Measurements from ENCODE around the gene COA6.
"Not testable (repeated sequence)": the region's sequence is repeated elsewhere in the genome, so short reads cannot be mapped to it uniquely, and the experiment has no call there.

Gene COA6

GRCh38 chr1:234395297-234395696 lies 22.0 kb downstream of the COA6 start:
- Histone ChIP-seq H3K36me3 (ENCODE audit: control insufficient read depth in 2 of 2, insufficient read depth in 2 of 2, low read length in 2 of 2) (peaks cover 0 to 16% of the 10 kb centered on the region in 2 donors), H3K9ac (ENCODE audit: low read length in 2 of 2) (no peak overlapping the region), H3K27ac (ENCODE audit: low read length) (no peak overlapping the region)

GRCh38 chr1:234396092-234396491 lies 22.8 kb downstream of the COA6 start:
- no peaks in the 10 kb centered on the region for H3K4me1 ChIP-seq (ENCODE audit: control insufficient read depth, insufficient read depth, low read length)
- no peaks in the 10 kb centered on the region for H3K9me3 ChIP-seq (ENCODE audit: control insufficient read depth in 2 of 2, low read length in 2 of 2)
- H3K4me3 ChIP-seq (ENCODE audit: low read length in 2 of 2): no peak overlapping the region
- peaks cover 0 to 13% of the 10 kb centered on the region in 2 donors for H3K36me3 ChIP-seq (ENCODE audit: control insufficient read depth in 2 of 2, insufficient read depth in 2 of 2, low read length in 2 of 2)
- no peak overlapping the region for H3K27ac ChIP-seq (ENCODE audit: low read length)
- no peak overlapping the region for H3K9ac ChIP-seq (ENCODE audit: low read length in 2 of 2)
- H3K27me3 ChIP-seq (ENCODE audit: control insufficient read depth in 1 of 2, insufficient read depth in 2 of 2, low read length in 2 of 2): no peaks in the 10 kb centered on the region

More at GRCh38 chr1:234395297-234395696, 22.0 kb downstream of the COA6 start:
- H3K9me3 ChIP-seq (ENCODE audit: control insufficient read depth in 2 of 2, low read length in 2 of 2): no peaks in the 10 kb centered on the region
- H3K4me1 ChIP-seq (ENCODE audit: control insufficient read depth, insufficient read depth, low read length): no peaks in the 10 kb centered on the region
- no peak overlapping the region for H3K4me3 ChIP-seq (ENCODE audit: low read length in 2 of 2)
- H3K27me3 ChIP-seq (ENCODE audit: control insufficient read depth in 1 of 2, insufficient read depth in 2 of 2, low read length in 2 of 2): no peaks in the 10 kb centered on the region

GRCh38 chr1:234396871-234397270 lies 23.6 kb downstream of the COA6 start:
- Histone ChIP-seq H3K9me3 (ENCODE audit: control insufficient read depth in 2 of 2, low read length in 2 of 2) (no peaks in the 10 kb centered on the region), H3K36me3 (ENCODE audit: control insufficient read depth in 2 of 2, insufficient read depth in 2 of 2, low read length in 2 of 2) (peaks cover 0 to 12% of the 10 kb centered on the region in 2 donors), H3K9ac (ENCODE audit: low read length in 2 of 2) (no peak overlapping the region), H3K27me3 (ENCODE audit: control insufficient read depth in 1 of 2, insufficient read depth in 2 of 2, low read length in 2 of 2) (no peaks in the 10 kb centered on the region), H3K27ac (ENCODE audit: low read length) (no peak overlapping the region), H3K4me1 (ENCODE audit: control insufficient read depth, insufficient read depth, low read length) (no peaks in the 10 kb centered on the region), H3K4me3 (ENCODE audit: low read length in 2 of 2) (no peak overlapping the region)

- no peak overlapping the region for H3K27ac ChIP-seq (ENCODE audit: low read length)
- no peaks in the 10 kb centered on the region for H3K27me3 ChIP-seq (ENCODE audit: control insufficient read depth in 1 of 2, insufficient read depth in 2 of 2, low read length in 2 of 2)
- no peak overlapping the region for H3K4me3 ChIP-seq (ENCODE audit: low read length in 2 of 2)
- H3K4me1 ChIP-seq (ENCODE audit: control insufficient read depth, insufficient read depth, low read length): no peaks in the 10 kb centered on the region
- H3K9me3 ChIP-seq (ENCODE audit: control insufficient read depth in 2 of 2, low read length in 2 of 2): no peaks in the 10 kb centered on the region
- H3K36me3 ChIP-seq (ENCODE audit: control insufficient read depth in 2 of 2, insufficient read depth in 2 of 2, low read length in 2 of 2): peaks cover 0 to 11% of the 10 kb centered on the region in 2 donors
- H3K9ac ChIP-seq (ENCODE audit: low read length in 2 of 2): no peak overlapping the region
Measured at GRCh38 chr1:234397732-234398131, 24.5 kb downstream of the COA6 start.

- Histone ChIP-seq H3K36me3 (ENCODE audit: control insufficient read depth in 2 of 2, insufficient read depth in 2 of 2, low read length in 2 of 2) (peaks cover 0 to 7% of the 10 kb centered on the region in 2 donors), H3K4me3 (ENCODE audit: low read length in 2 of 2) (no peak overlapping the region), H3K9ac (ENCODE audit: low read length in 2 of 2) (no peak overlapping the region), H3K27ac (ENCODE audit: low read length) (no peak overlapping the region), H3K9me3 (ENCODE audit: control insufficient read depth in 2 of 2, low read length in 2 of 2) (no peaks in the 10 kb centered on the region), H3K4me1 (ENCODE audit: control insufficient read depth, insufficient read depth, low read length) (no peaks in the 10 kb centered on the region), H3K27me3 (ENCODE audit: control insufficient read depth in 1 of 2, insufficient read depth in 2 of 2, low read length in 2 of 2) (no peaks in the 10 kb centered on the region)
Measured at GRCh38 chr1:234398849-234399381, 25.7 kb downstream of the COA6 start.

GRCh38 chr1:234399515-234399914 lies 26.3 kb downstream of the COA6 start:
- H3K9ac ChIP-seq (ENCODE audit: low read length in 2 of 2); H3K4me1 ChIP-seq (ENCODE audit: control insufficient read depth, insufficient read depth, low read length); H3K27ac ChIP-seq (ENCODE audit: low read length); H3K4me3 ChIP-seq (ENCODE audit: low read length in 2 of 2); H3K36me3 ChIP-seq (ENCODE audit: control insufficient read depth in 2 of 2, insufficient read depth in 2 of 2, low read length in 2 of 2); H3K9me3 ChIP-seq (ENCODE audit: control insufficient read depth in 2 of 2, low read length in 2 of 2); H3K27me3 ChIP-seq (ENCODE audit: control insufficient read depth in 1 of 2, insufficient read depth in 2 of 2, low read length in 2 of 2): not testable (repeated sequence)

GRCh38 chr1:234400773-234401172 lies 27.5 kb downstream of the COA6 start:
- Histone ChIP-seq H3K9me3 (ENCODE audit: control insufficient read depth in 2 of 2, low read length in 2 of 2) (no peaks in the 10 kb centered on the region), H3K27me3 (ENCODE audit: control insufficient read depth in 1 of 2, insufficient read depth in 2 of 2, low read length in 2 of 2) (no peaks in the 10 kb centered on the region), H3K36me3 (ENCODE audit: control insufficient read depth in 2 of 2, insufficient read depth in 2 of 2, low read length in 2 of 2) (peaks cover 0 to 5% of the 10 kb centered on the region in 2 donors), H3K4me1 (ENCODE audit: control insufficient read depth, insufficient read depth, low read length) (no peaks in the 10 kb centered on the region), H3K9ac (ENCODE audit: low read length in 2 of 2) (no peak overlapping the region), H3K27ac (ENCODE audit: low read length) (no peak overlapping the region), H3K4me3 (ENCODE audit: low read length in 2 of 2) (no peak overlapping the region)

DNA sequence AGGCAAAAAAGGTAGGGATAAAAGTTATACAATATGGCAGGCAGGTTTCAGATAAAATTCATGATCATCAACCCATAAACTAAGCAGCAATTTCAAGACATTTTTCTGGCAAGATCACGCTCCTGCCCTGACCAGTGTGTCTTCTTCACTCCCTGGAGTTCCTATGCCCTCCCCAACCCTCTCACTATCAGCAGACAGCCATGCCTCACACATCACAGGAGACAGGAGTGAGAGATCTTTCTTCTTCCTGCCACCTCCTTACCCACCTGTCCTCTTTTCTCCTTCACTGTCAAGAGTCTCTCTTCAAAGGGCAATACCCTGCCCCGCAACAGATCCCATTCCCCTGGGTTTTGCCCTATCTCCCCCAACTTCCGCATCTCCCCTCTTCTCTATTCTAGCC lies 28.4 kb downstream of the COA6 start:
- Histone ChIP-seq H3K27ac (ENCODE audit: low read length) (no peak overlapping the region), H3K9me3 (ENCODE audit: control insufficient read depth in 2 of 2, low read length in 2 of 2) (no peaks in the 10 kb centered on the region), H3K36me3 (ENCODE audit: control insufficient read depth in 2 of 2, insufficient read depth in 2 of 2, low read length in 2 of 2) (peaks cover 0 to 2% of the 10 kb centered on the region in 2 donors), H3K27me3 (ENCODE audit: control insufficient read depth in 1 of 2, insufficient read depth in 2 of 2, low read length in 2 of 2) (no peaks in the 10 kb centered on the region), H3K4me1 (ENCODE audit: control insufficient read depth, insufficient read depth, low read length) (no peaks in the 10 kb centered on the region), H3K4me3 (ENCODE audit: low read length in 2 of 2) (no peak overlapping the region), H3K9ac (ENCODE audit: low read length in 2 of 2) (no peak overlapping the region)

DNA sequence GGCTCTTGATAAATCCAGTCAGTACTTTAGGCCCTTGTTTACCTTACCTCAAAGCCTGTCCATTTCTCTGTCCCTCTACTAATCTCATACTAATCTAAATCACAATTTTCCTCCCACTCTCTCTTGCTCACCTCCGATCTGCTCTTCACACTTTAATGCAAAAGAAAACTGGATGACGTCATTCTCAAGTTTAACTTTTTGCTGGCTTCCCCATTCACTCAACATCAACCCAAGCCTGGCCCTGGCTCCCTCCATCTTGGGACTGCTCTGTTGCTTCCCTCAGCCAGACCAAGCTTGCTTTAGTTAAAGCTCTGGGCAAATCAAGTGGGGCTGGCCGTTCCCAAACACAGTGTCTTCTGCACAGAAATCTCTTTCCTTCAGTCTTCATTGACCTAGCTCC lies 29.7 kb downstream of the COA6 start:
- H3K9me3 ChIP-seq (ENCODE audit: control insufficient read depth in 2 of 2, low read length in 2 of 2): no peaks in the 10 kb centered on the region
- no peaks in the 10 kb centered on the region for H3K27me3 ChIP-seq (ENCODE audit: control insufficient read depth in 1 of 2, insufficient read depth in 2 of 2, low read length in 2 of 2)
- no peak overlapping the region for H3K9ac ChIP-seq (ENCODE audit: low read length in 2 of 2)
- H3K36me3 ChIP-seq (ENCODE audit: control insufficient read depth in 2 of 2, insufficient read depth in 2 of 2, low read length in 2 of 2): peaks cover 0 to 2% of the 10 kb centered on the region in 2 donors
- H3K4me3 ChIP-seq (ENCODE audit: low read length in 2 of 2): no peak overlapping the region
- H3K27ac ChIP-seq (ENCODE audit: low read length): no peak overlapping the region
- no peaks in the 10 kb centered on the region for H3K4me1 ChIP-seq (ENCODE audit: control insufficient read depth, insufficient read depth, low read length)

DNA sequence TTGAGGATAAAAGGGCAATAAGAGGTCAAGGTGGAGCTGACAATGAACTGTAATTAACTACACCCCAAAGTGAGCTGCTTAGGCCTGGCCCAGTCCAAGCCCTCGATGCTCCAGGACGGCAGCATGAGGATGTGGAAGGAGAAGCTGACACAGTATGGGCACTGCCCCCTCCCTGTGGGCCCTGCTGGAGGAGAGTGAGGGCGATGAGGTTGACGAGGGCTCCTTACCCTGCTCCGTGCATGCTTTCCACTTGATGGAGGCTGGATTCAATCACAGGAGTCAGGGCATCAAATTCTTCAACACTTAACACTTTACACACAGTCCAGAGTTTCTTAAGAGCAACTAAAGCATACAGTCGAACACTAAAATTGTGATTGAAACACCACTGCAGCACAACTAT lies 32.4 kb downstream of the COA6 start:
- Histone ChIP-seq H3K4me1 (ENCODE audit: control insufficient read depth, insufficient read depth, low read length) (no peaks in the 10 kb centered on the region), H3K36me3 (ENCODE audit: control insufficient read depth in 2 of 2, insufficient read depth in 2 of 2, low read length in 2 of 2) (peaks cover 3% of the 10 kb centered on the region in 2 donors), H3K27me3 (ENCODE audit: control insufficient read depth in 1 of 2, insufficient read depth in 2 of 2, low read length in 2 of 2) (no peaks in the 10 kb centered on the region), H3K9ac (ENCODE audit: low read length in 2 of 2) (no peak overlapping the region), H3K27ac (ENCODE audit: low read length) (no peak overlapping the region), H3K4me3 (ENCODE audit: low read length in 2 of 2) (no peak overlapping the region), H3K9me3 (ENCODE audit: control insufficient read depth in 2 of 2, low read length in 2 of 2) (no peaks in the 10 kb centered on the region)

DNA sequence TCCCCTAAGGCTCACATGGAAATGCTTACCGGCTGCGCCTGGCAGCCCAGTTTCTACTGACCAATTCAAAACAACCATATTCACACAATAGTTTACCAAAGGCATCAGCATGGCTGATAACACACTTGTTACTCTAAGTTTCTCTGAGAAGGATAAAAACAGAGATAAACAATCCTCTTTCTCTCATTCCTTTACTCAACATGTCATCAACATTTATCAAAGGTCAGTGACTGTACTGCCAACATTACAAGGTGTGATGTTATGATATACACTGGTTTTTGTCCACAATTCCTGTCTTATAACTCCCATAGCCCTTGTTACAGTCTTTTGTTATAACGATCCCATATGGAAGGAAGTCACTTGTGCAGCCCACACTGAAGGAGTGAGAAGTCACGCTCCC lies 33.6 kb downstream of the COA6 start:
- Histone ChIP-seq H3K9ac (ENCODE audit: low read length in 2 of 2) (no peak overlapping the region), H3K4me3 (ENCODE audit: low read length in 2 of 2) (no peak overlapping the region), H3K27me3 (ENCODE audit: control insufficient read depth in 1 of 2, insufficient read depth in 2 of 2, low read length in 2 of 2) (no peaks in the 10 kb centered on the region), H3K36me3 (ENCODE audit: control insufficient read depth in 2 of 2, insufficient read depth in 2 of 2, low read length in 2 of 2) (peaks cover 3 to 7% of the 10 kb centered on the region in 2 donors), H3K27ac (ENCODE audit: low read length) (no peak overlapping the region), H3K9me3 (ENCODE audit: control insufficient read depth in 2 of 2, low read length in 2 of 2) (no peaks in the 10 kb centered on the region), H3K4me1 (ENCODE audit: control insufficient read depth, insufficient read depth, low read length) (no peaks in the 10 kb centered on the region)

All from stomach smooth muscle (tissue), 2 donors.